Measurements from ENCODE around the gene TANGO6. TPM values are rescaled to one million over a fixed set of nuclear protein-coding genes. Genes with fewer than 3 reads are reported as not detected.

TANGO6 gene
- total and polyA plus RNA-seq, 2 of the 8 experiments (the other 6 are each of a cell fraction or from before 2014, with no cell fraction given) = 5.0 to 19.5 TPM

DNA sequence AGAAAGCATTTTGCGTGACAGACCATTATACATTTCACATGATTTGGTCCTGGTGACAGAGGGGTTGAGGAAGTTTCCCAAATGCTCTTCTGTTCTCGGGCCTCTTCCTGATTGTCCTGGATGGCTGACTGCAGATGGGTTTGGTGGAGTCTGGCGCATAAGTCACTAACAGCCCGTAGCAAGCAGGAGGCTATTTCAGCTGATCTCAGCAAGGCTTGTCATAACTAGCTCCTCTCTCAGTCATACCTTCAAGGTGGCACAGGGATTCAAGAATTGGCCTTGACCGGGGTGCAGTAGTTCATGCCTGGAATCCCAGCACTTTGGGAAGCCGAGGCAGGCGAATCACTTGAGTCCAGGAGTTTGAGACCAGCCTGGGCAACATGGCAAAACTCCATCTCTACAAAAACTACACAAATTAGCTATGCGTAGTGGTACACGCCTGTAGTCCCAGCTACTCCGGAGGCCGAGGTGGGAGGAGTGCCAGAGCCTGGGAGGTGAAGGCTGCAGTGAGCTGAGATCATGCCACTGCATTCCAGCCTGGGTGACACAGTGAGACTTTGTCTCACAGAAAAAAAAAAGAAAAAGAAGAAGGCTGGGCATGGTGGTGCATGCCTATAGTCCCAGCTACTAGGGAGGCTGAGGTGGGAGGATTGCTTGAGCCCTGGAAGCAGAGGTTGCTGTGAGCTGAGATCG lies 193.2 kb downstream of the TANGO6 start:
- H2AFZ ChIP-seq (ENCODE audit: low read length) = no peak overlapping the region
- H3K79me2 ChIP-seq (ENCODE audit: control insufficient read depth in 1 of 2, insufficient read depth in 2 of 2, low read length in 2 of 2) = no peaks in the 10 kb centered on the region
- no peak overlapping the region for H3K4ac ChIP-seq (replicated peaks; ENCODE audit: insufficient read length, low read depth, low read length)
- H3K9me3 ChIP-seq (ENCODE audit: insufficient read depth in 2 of 2, low read depth in 1 of 2, low read length in 1 of 2) = peaks cover 0 to 3% of the 10 kb centered on the region in 2 experiments; a peak in 3 of 4 replicates
- H3K18ac ChIP-seq (ENCODE audit: extremely low read depth, low read length) = no peak overlapping the region
- no peak overlapping the region for H2BK12ac ChIP-seq (ENCODE audit: low read depth, low read length)
- H4K8ac ChIP-seq (ENCODE audit: extremely low read depth, insufficient read depth, low read length) = no peak overlapping the region
- H3K4me3 ChIP-seq (ENCODE audit: extremely low read depth in 1 of 4, insufficient read depth in 2 of 4, low read depth in 3 of 4, low read length in 4 of 4) = no peak overlapping the region
- H3K4me1 ChIP-seq (replicated peaks in 1 of 4; ENCODE audit: control insufficient read depth in 3 of 4, insufficient read depth in 4 of 4, low read length in 3 of 4) = no peaks in the 10 kb centered on the region
- no peak overlapping the region for H4K5ac ChIP-seq (ENCODE audit: insufficient read length, low read depth, low read length)
- no peak overlapping the region for H3K14ac ChIP-seq (ENCODE audit: insufficient read length)
- H2BK120ac ChIP-seq (replicated peaks; ENCODE audit: low read depth, low read length) = no peak overlapping the region
- ChIA-PET CTCF (ENCODE audit: partially characterized antibody) (interaction anchor here (0.5 to 3.6 kb wide), 8 partner anchors 10 to 88 kb away, joined by 3 to 26 read pairs (median 3); no protein-coding TSS in a partner anchor), POLR2A (ENCODE audit: partially characterized antibody) (interaction anchor here (0.7 to 1.9 kb wide), 3 partner anchors 13 to 29 kb away, joined by 3 to 4 read pairs (median 4); no protein-coding TSS in a partner anchor)
- no peak overlapping the region for H2BK15ac ChIP-seq (ENCODE audit: low read length)
- no peak overlapping the region for H3K27ac ChIP-seq (ENCODE audit: low read depth, low read length)
- DNase-seq (ENCODE audit: low read depth in 1 of 2, low spot score in 2 of 2) (no peak), FAIRE-seq (no peak)
- H3K27me3 ChIP-seq (replicated peaks in 1 of 4; ENCODE audit: control insufficient read depth in 3 of 4, extremely low read depth in 1 of 4, insufficient read depth in 3 of 4, low read length in 3 of 4) = no peaks in the 10 kb centered on the region
- H2AK5ac ChIP-seq (ENCODE audit: low read depth, low read length) = no peak overlapping the region
- H3K9ac ChIP-seq (replicated peaks in 1 of 4; ENCODE audit: extremely low read depth in 1 of 4, low read depth in 3 of 4, low read length in 3 of 4) = no peak overlapping the region
- no peak overlapping the region for H4K91ac ChIP-seq (replicated peaks; ENCODE audit: insufficient read length, low read length)
- H3K56ac ChIP-seq (replicated peaks; ENCODE audit: insufficient read length, low read depth, low read length) = no peak overlapping the region
- H2BK5ac ChIP-seq (ENCODE audit: low read depth, low read length) = no peak overlapping the region
- no peak overlapping the region for H2BK20ac ChIP-seq (ENCODE audit: low read length)
- no peaks in the 10 kb centered on the region for H3K23me2 ChIP-seq (ENCODE audit: low read depth, low read length)
- no peak overlapping the region for H3K4me2 ChIP-seq (ENCODE audit: insufficient read depth in 1 of 2, low read depth in 2 of 2, low read length in 2 of 2)
- no peak overlapping the region for H3K23ac ChIP-seq (ENCODE audit: insufficient read length)
- H4K20me1 ChIP-seq (replicated peaks in 1 of 2; ENCODE audit: control insufficient read depth in 1 of 2, insufficient read depth in 2 of 2, low read length in 2 of 2) = no peaks in the 10 kb centered on the region
- H3K79me1 ChIP-seq (ENCODE audit: low read depth, low read length) = no peaks in the 10 kb centered on the region
- peaks cover 0 to 4% (median under 1%) of the 10 kb centered on the region in 4 experiments; a peak in 2 of 8 replicates for H3K36me3 ChIP-seq (ENCODE audit: control insufficient read depth in 2 of 4, insufficient read depth in 4 of 4, low read length in 3 of 4)
- 95% methylated on average over 11 of the region's 12 CpGs; no CpG with 5 or more reads in 1 of the 2 experiments for WGBS, 2 experiments (ENCODE audit: extremely low coverage in 1 of 2, insufficient coverage in 1 of 2, insufficient read length in 1 of 2, insufficient replicate concordance in 2 of 2, low coverage in 1 of 2, low lambda C conversion rate in 2 of 2, missing lambda C conversion rate in 1 of 2)
- TF ChIP-seq NANOG (IDR thresholded peaks at IDR 0.05; ENCODE audit: insufficient read depth, low read depth, low read length, poor library complexity, severe bottlenecking) = no peak
- TF ChIP-seq USF2 (IDR thresholded peaks at IDR 0.05; ENCODE audit: low read length) = no peak
- no peak for TF ChIP-seq CHD2 (IDR thresholded peaks at IDR 0.05; ENCODE audit: low read length)
- TF ChIP-seq, protein P1, sequence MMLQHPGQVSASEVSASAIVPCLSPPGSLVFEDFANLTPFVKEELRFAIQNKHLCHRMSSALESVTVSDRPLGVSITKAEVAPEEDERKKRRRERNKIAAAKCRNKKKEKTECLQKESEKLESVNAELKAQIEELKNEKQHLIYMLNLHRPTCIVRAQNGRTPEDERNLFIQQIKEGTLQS (IDR thresholded peaks at IDR 0.05; ENCODE audit: insufficient read depth, low read depth, low read length) = no peak
- TF ChIP-seq MAX (IDR thresholded peaks at IDR 0.05) = no peak
- TF ChIP-seq TEAD4 (IDR thresholded peaks at IDR 0.05; ENCODE audit: low read depth, low read length) = no peak
- TF ChIP-seq CBX8 (IDR thresholded peaks at IDR 0.05; ENCODE audit: borderline replicate concordance, low read depth, low read length) = no peak
- TF ChIP-seq ZNF274 (IDR thresholded peaks at IDR 0.05; ENCODE audit: borderline replicate concordance, extremely low read depth, low read length) = no peak
- TF ChIP-seq TBP (IDR thresholded peaks at IDR 0.05; ENCODE audit: low read depth, low read length) = no peak
- no peak for TF ChIP-seq YY1 (IDR thresholded peaks at IDR 0.05; ENCODE audit: low read depth, low read length)
- no peak for TF ChIP-seq TCF12 (IDR thresholded peaks at IDR 0.05; ENCODE audit: low read depth, low read length)
